Adrenal gland (tissue), 5 donors: Measurements from ENCODE around the gene PTPRE.

ENCODE experiments used
- CTCF ChIP-seq, 6 experiments: fragments of 450-650 bp in 4 of 6; fragments of 200-600 bp in 2 of 6; sonication (generic) in 1 of 6; IDR thresholded peaks; 1 replicate in 5 of 6; 2 replicates in 1 of 6; pipeline versions ENCODE4 v1.5.1 to v1.8.0; 2016 to 2021; ENCODE audit warnings: antibody characterized with exemption in 6 of 6, mild to moderate bottlenecking in 2 of 6, moderate library complexity in 1 of 6
- POLR2A ChIP-seq, 2 donors: fragments of 450-650 bp; IDR thresholded peaks; one replicate each; pipeline ENCODE4 v1.6.1; 2017; ENCODE audit warnings: antibody characterized with exemption in 2 of 2, mild to moderate bottlenecking in 2 of 2, moderate library complexity in 1 of 2
- donor health status: DM: no; HTN: no; CAD: no.

DNA sequence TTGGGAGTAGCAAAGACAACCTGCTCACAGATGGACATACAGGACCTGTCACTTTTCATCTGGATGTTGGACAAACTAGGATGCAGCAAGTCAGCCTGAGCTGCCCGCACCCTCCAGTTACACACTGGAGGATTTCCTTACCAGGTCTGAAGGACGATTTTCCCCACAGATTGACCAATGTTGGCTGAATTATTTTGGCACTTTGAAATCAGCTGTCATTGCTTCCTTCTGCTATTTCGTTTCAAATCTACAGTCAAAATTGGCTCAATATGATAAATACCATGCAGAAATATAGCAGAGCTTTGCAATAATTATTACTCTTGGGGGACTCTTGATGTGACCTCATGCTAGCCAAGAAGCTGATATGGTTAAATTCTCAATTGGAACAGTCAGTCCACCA is 16.7 kb upstream of the PTPRE start:
- TF ChIP-seq CTCF (IDR thresholded peaks at IDR 0.05) (no peak), POLR2A (IDR thresholded peaks at IDR 0.05) (no peak)
